ENCODE data around the gene GULP1. TPM values are rescaled to one million over a fixed set of nuclear protein-coding genes. Genes with fewer than 3 reads are reported as not detected.

Gene GULP1
- total and polyA plus RNA-seq, 10 of the 15 experiments (the other 5 are each of a cell fraction or from before 2014, with no cell fraction given) = 0.02 to 1.3 (median 0.15) TPM; not detected in 5

- ChIA-PET RAD21 (ENCODE audit: unreplicated experiment) (no interaction called here), SMC1A (ENCODE audit: uncharacterized antibody, unreplicated experiment) (no interaction called here), POLR2A (no interaction called here), CTCF (interaction anchor here (0.6 kb wide), 1 partner anchor 1384 kb away, joined by 3 read pairs; no protein-coding TSS in a partner anchor)
- H3K27me3 ChIP-seq (replicated peaks in 1 of 2; ENCODE audit: control insufficient read depth in 2 of 2, insufficient read depth in 2 of 2, low read length in 1 of 2) = no peaks in the 10 kb centered on the region; a peak in 1 of 4 replicates
- intact Hi-C loops (cut with micrococcal nuclease; ENCODE audit: unreplicated experiment) = no loop called here
- DNase-seq (ENCODE audit: low read depth, low spot score) = no peak
- no peak for FAIRE-seq
- no peak overlapping the region for H2AFZ ChIP-seq (ENCODE audit: control insufficient read depth, low read depth, low read length)
- ATAC-seq = no peak
- H3K36me3 ChIP-seq (ENCODE audit: control insufficient read depth in 2 of 2, insufficient read depth in 2 of 2, low read length in 1 of 2) = no peaks in the 10 kb centered on the region
- in situ Hi-C loops (cut with MboI) = no loop called here
- WGBS (ENCODE audit: insufficient coverage, insufficient replicate concordance, low lambda C conversion rate, missing lambda C conversion rate) = 0% methylated on average over 3 of the region's 3 CpGs
- no peak overlapping the region for H3K4me3 ChIP-seq
- no peaks in the 10 kb centered on the region for H3K79me2 ChIP-seq (ENCODE audit: control insufficient read depth, insufficient read depth, low read length)
- H3K9ac ChIP-seq (ENCODE audit: control insufficient read depth, insufficient read depth, low read length) = no peak overlapping the region
- no peaks in the 10 kb centered on the region for H3K4me1 ChIP-seq (ENCODE audit: control insufficient read depth, insufficient read depth, low read length)
- H3K4me2 ChIP-seq (ENCODE audit: control insufficient read depth, insufficient read depth) = no peak overlapping the region
- BruUV-seq (replicated peaks) = no TSS peak
- no peaks in the 10 kb centered on the region for H3K9me3 ChIP-seq (replicated peaks; ENCODE audit: control insufficient read depth, insufficient read depth, low read length)
- H3K27ac ChIP-seq (ENCODE audit: control insufficient read depth, insufficient read depth) = no peak overlapping the region
- H4K20me1 ChIP-seq (ENCODE audit: control insufficient read depth, insufficient read depth) = no peaks in the 10 kb centered on the region
- TF ChIP-seq USF1 (IDR thresholded peaks at IDR 0.05; ENCODE audit: borderline replicate concordance, extremely low read length, insufficient read depth, low read depth, low read length) (no peak), CREM (IDR thresholded peaks at IDR 0.05; ENCODE audit: low read depth) (no peak), SREBF1 (IDR thresholded peaks at IDR 0.05; ENCODE audit: low read length) (no peak), RFX5 (IDR thresholded peaks at IDR 0.05; ENCODE audit: low read depth, low read length) (no peak), ZBED1 (IDR thresholded peaks at IDR 0.05; ENCODE audit: borderline replicate concordance) (no peak), ZSCAN29 (IDR thresholded peaks at IDR 0.05) (no peak), CBX5 (IDR thresholded peaks at IDR 0.05; ENCODE audit: low read depth) (no peak), RAD51 (IDR thresholded peaks at IDR 0.05) (no peak), E2F8 (IDR thresholded peaks at IDR 0.05; ENCODE audit: low read depth, partially characterized antibody) (no peak), ASH2L (IDR thresholded peaks at IDR 0.05; ENCODE audit: borderline replicate concordance, low read depth) (no peak), GATAD2B (conservative IDR thresholded peaks at IDR 0.05; ENCODE audit: low read depth) (no peak), ZNF207 (IDR thresholded peaks at IDR 0.05; ENCODE audit: borderline replicate concordance) (no peak), PAX5 (IDR thresholded peaks at IDR 0.05; ENCODE audit: borderline replicate concordance, low read depth, low read length) (no peak), FOS (IDR thresholded peaks at IDR 0.05; ENCODE audit: borderline replicate concordance, extremely low read depth, insufficient read length) (no peak), MLLT1 (IDR thresholded peaks at IDR 0.05) (no peak), NFIC (IDR thresholded peaks at IDR 0.05; ENCODE audit: low read depth, low read length) (no peak)
These were observed 48.6 kb downstream of the GULP1 start for GRCh38 chr2:188340257-188340656.
